K562 (cell line): ENCODE results near the gene CITED1. TPM values are rescaled to one million over a fixed set of nuclear protein-coding genes. Genes with fewer than 3 reads are reported as not detected.
A peak's percentile ranks its signal among the peaks of the same experiment; 100 is the strongest.

ENCODE experiments used
- ATAC-seq: fragments of 200-7000 bp; cut with Tn5 transposase; 3 replicates; pipeline ENCODE4 v1.9.1; 2020; ENCODE audit warnings: moderate library complexity
- BruUV-seq: library from RNA; stranded (reverse); fragments of 400-500 nt; replicated peaks from 2 replicates; lab custom pipeline; 2021; lab: Mats Ljungman, UMichigan
- CTCF ChIA-PET: fragments of 300-600 bp; formaldehyde crosslinking; extraction: SDS; loops from one replicate; lab custom pipeline; 2021; ENCODE audit warnings: low intra/inter-chr PET ratio; lab: Yijun Ruan, JAX
- POLR2A ChIA-PET: fragments of 300-600, 350-650 bp; sonication (Branson Sonifier 250); formaldehyde crosslinking; extraction: SDS; loops from one replicate; lab custom pipeline; 2021; ENCODE audit warnings: antibody characterized with exemption, inconsistent platforms; lab: Yijun Ruan, JAX
- DNase-seq, 4 experiments: peaks; one replicate each; pipeline versions ENCODE4 v3.0.0 to v3.0.0-alpha.2; 2011 to 2018; ENCODE audit warnings: low spot score in 3 of 4, mixed read lengths in 3 of 4; ENCODE audit errors: extremely low read depth in 1 of 4
- FAIRE-seq: peaks from 2 replicates; lab custom pipeline; 2011; peaks lifted over from hg19 to GRCh38; lab: Jason Lieb, UNC
- H2AFZ ChIP-seq: 2 replicates; pipeline ENCODE4 v1.6.0; 2011; ENCODE audit warnings: low read depth, low read length, control low read depth, inconsistent platforms
- H3K27ac ChIP-seq: fragments of 200-600 bp; 3 replicates; pipeline ENCODE4 v1.8.0; 2011; ENCODE audit warnings: low read depth, mild to moderate bottlenecking, control low read depth, inconsistent platforms, low read length, moderate library complexity, mixed read lengths; ENCODE audit errors: extremely low read depth
- H3K27me3 ChIP-seq, 2 experiments: fragments of 300-600 bp in 1 of 2; 2 replicates in 1 of 2; 3 replicates in 1 of 2; pipeline versions ENCODE4 v1.6.0 to v1.8.0; 2011; ENCODE audit warnings: inconsistent platforms in 2 of 2, low read length in 2 of 2, mild to moderate bottlenecking in 1 of 2, mixed read lengths in 1 of 2, moderate library complexity in 1 of 2; ENCODE audit not compliant: control insufficient read depth in 2 of 2, insufficient read depth in 2 of 2
- H3K36me3 ChIP-seq: fragments of 300-600 bp; 3 replicates; pipeline ENCODE4 v1.8.0; 2011; ENCODE audit warnings: mild to moderate bottlenecking, low read length, inconsistent platforms; ENCODE audit not compliant: control insufficient read depth, insufficient read depth
- H3K4me1 ChIP-seq, 2 experiments: fragments of 200-600 bp in 1 of 2; replicated peaks in 1 of 2; 2 replicates in 1 of 2; 3 replicates in 1 of 2; pipeline versions ENCODE4 v1.5.1 to v1.8.0; 2011; ENCODE audit warnings: inconsistent platforms in 2 of 2, low read length in 2 of 2, mild to moderate bottlenecking in 1 of 2, mixed read lengths in 1 of 2, moderate library complexity in 1 of 2; ENCODE audit not compliant: control insufficient read depth in 2 of 2, insufficient read depth in 2 of 2
- H3K4me2 ChIP-seq: 2 replicates; pipeline ENCODE4 v1.6.1; 2011; ENCODE audit warnings: low read length, control low read depth, inconsistent platforms, mixed read lengths; ENCODE audit not compliant: insufficient read depth
- H3K4me3 ChIP-seq: fragments of 200-600 bp; sonication (generic), shearing (Covaris generic); 2 replicates; pipeline ENCODE4 v1.5.1; 2016; ENCODE audit warnings: control low read depth, inconsistent platforms
- H3K79me2 ChIP-seq: fragments of 200-600 bp; 3 replicates; pipeline ENCODE4 v1.8.0; 2011; ENCODE audit warnings: low read length, inconsistent platforms; ENCODE audit not compliant: control insufficient read depth, insufficient read depth
- H3K9ac ChIP-seq, 2 experiments: 2 replicates each; pipeline versions ENCODE4 v1.6.0 to v1.6.1; 2011; ENCODE audit warnings: low read depth in 2 of 2, low read length in 2 of 2, control low read depth in 1 of 2, inconsistent platforms in 1 of 2, mild to moderate bottlenecking in 1 of 2, mixed read lengths in 1 of 2; ENCODE audit not compliant: insufficient read depth in 1 of 2
- H3K9me1 ChIP-seq: one replicate; pipeline ENCODE4 v1.6.0; 2011; ENCODE audit warnings: inconsistent platforms, mild to moderate bottlenecking, low read length, moderate library complexity; ENCODE audit not compliant: control insufficient read depth, insufficient read depth
- H3K9me3 ChIP-seq: replicated peaks from 2 replicates; pipeline ENCODE4 v1.5.1; 2011; ENCODE audit warnings: low read depth, low read length, inconsistent platforms; ENCODE audit not compliant: control insufficient read depth, insufficient read depth
- H4K20me1 ChIP-seq: replicated peaks from 2 replicates; pipeline ENCODE4 v1.6.1; 2011; ENCODE audit warnings: low read length, inconsistent platforms, mixed read lengths; ENCODE audit not compliant: control insufficient read depth, insufficient read depth
- ATF3 ChIP-seq, 2 experiments: fragments of 450-650 bp in 1 of 2; sonication (generic) in 1 of 2; formaldehyde crosslinking in 1 of 2; IDR thresholded peaks in 1 of 2; conservative IDR thresholded peaks in 1 of 2; 2 replicates each; pipeline versions ENCODE4 v1.6.1 to v1.8.1; 2016 to 2023; ENCODE audit warnings: mild to moderate bottlenecking in 2 of 2, moderate library complexity in 2 of 2, inconsistent platforms in 1 of 2, missing genetic modification reagents in 1 of 2
- CBFA2T3 ChIP-seq: fragments of 450-650 bp; IDR thresholded peaks from 2 replicates; pipeline ENCODE4 v1.6.1; 2017
- CHCHD3 ChIP-seq: fragments of 250-450 bp; sonication (Bioruptor Pico); IDR thresholded peaks from 2 replicates; pipeline ENCODE4 v2.1.2; 2022; ENCODE audit warnings: mild to moderate bottlenecking
- CREB1 ChIP-seq, 2 experiments: sonication (generic) in 1 of 2; formaldehyde crosslinking in 1 of 2; IDR thresholded peaks; 2 replicates each; pipeline versions ENCODE4 v1.6.1 to v1.8.0; 2012 to 2022; ENCODE audit warnings: inconsistent platforms in 1 of 2, mild to moderate bottlenecking in 1 of 2, missing genetic modification reagents in 1 of 2, moderate library complexity in 1 of 2
- CREM ChIP-seq: IDR thresholded peaks from 2 replicates; pipeline ENCODE4 v1.6.1; 2014; ENCODE audit warnings: antibody characterized with exemption, low read depth
- CTBP1 ChIP-seq: fragments of 450-650 bp; IDR thresholded peaks from 2 replicates; pipeline ENCODE4 v1.6.1; 2016; ENCODE audit warnings: borderline replicate concordance
- ERF ChIP-seq: fragments of 450-650 bp; formaldehyde crosslinking; IDR thresholded peaks from 2 replicates; pipeline ENCODE4 v1.4.0; 2020; ENCODE audit warnings: mild to moderate bottlenecking, mixed read lengths
- ETV1 ChIP-seq: fragments of 450-650 bp; conservative IDR thresholded peaks from 2 replicates; pipeline ENCODE4 v1.6.1; 2016; ENCODE audit warnings: missing genetic modification characterization, control low read depth, low read depth, missing compliant biosample characterization
- FOSL1 ChIP-seq: fragments of 200-800 bp; sonication (Bioruptor generic); conservative IDR thresholded peaks from 2 replicates; pipeline ENCODE4 v1.6.1; 2016; ENCODE audit warnings: missing genetic modification characterization, missing compliant biosample characterization
- HDAC1 ChIP-seq, 2 experiments: fragments of 450-650 bp; IDR thresholded peaks; 2 replicates each; pipeline ENCODE4 v1.6.1; 2016 to 2017; ENCODE audit warnings: inconsistent platforms in 1 of 2, mild to moderate bottlenecking in 1 of 2, moderate library complexity in 1 of 2
- MBD1 ChIP-seq: fragments of 250-450 bp; sonication (Bioruptor Pico); IDR thresholded peaks from 2 replicates; pipeline ENCODE4 v1.8.0; 2022; ENCODE audit warnings: inconsistent platforms
- NCOR1 ChIP-seq: fragments of 450-650 bp; IDR thresholded peaks from 2 replicates; pipeline ENCODE4 v1.6.1; 2016; ENCODE audit warnings: mild to moderate bottlenecking, moderate library complexity
- NFIC ChIP-seq: fragments of 450-650 bp; IDR thresholded peaks from 2 replicates; pipeline ENCODE4 v1.6.1; 2017; ENCODE audit warnings: mild to moderate bottlenecking, inconsistent platforms
- RCOR1 ChIP-seq, 2 experiments: IDR thresholded peaks; 2 replicates each; pipeline ENCODE4 v1.6.1; 2012; ENCODE audit warnings: low read depth in 2 of 2, low read length in 2 of 2, borderline replicate concordance in 1 of 2, improper control_type of control experiment in 1 of 2
- SMARCA4 ChIP-seq: fragments of 450-650 bp; IDR thresholded peaks from 2 replicates; pipeline ENCODE4 v1.6.1; 2016
- SMARCE1 ChIP-seq: fragments of 450-650 bp; IDR thresholded peaks from 2 replicates; pipeline ENCODE4 v1.7.1; 2016; ENCODE audit warnings: mild to moderate bottlenecking
- STAT5A ChIP-seq: IDR thresholded peaks from 2 replicates; pipeline ENCODE4 v1.6.1; 2012; ENCODE audit warnings: low read length, inconsistent platforms, borderline replicate concordance
- TAL1 ChIP-seq: fragments of 450-650 bp; IDR thresholded peaks from 2 replicates; pipeline ENCODE4 v1.6.1; 2016; ENCODE audit warnings: mild to moderate bottlenecking
- TEAD4 ChIP-seq, 2 experiments: sonication (generic) in 1 of 2; formaldehyde crosslinking in 1 of 2; IDR thresholded peaks; 2 replicates each; pipeline versions ENCODE4 v1.6.1 to v1.8.0; 2012 to 2022; ENCODE audit warnings: borderline replicate concordance in 1 of 2, inconsistent platforms in 1 of 2, low read length in 1 of 2, mild to moderate bottlenecking in 1 of 2, missing genetic modification reagents in 1 of 2
- TRIM24 ChIP-seq, 2 experiments: fragments of 450-650 bp; IDR thresholded peaks; 2 replicates each; pipeline ENCODE4 v1.6.1; 2016
- XRCC3 ChIP-seq: fragments of 450-650 bp; IDR thresholded peaks from 2 replicates; pipeline ENCODE4 v1.6.1; 2017; ENCODE audit warnings: mild to moderate bottlenecking, moderate library complexity
- ZNF444 ChIP-seq: fragments of 250-450 bp; sonication (Bioruptor Pico); IDR thresholded peaks from 2 replicates; pipeline ENCODE4 v1.4.0; 2020; ENCODE audit warnings: mild to moderate bottlenecking, moderate library complexity
- WGBS: fragments of 100-300 bp; shearing (Covaris generic); methylation state at CpG from one replicate; pipeline ENCODE4 v1.1.6; 2016; ENCODE audit warnings: low coverage, mixed read lengths; ENCODE audit not compliant: insufficient coverage; ENCODE audit errors: missing lambda C conversion rate; 5-methylcytosine and 5-hydroxymethylcytosine counted together
- in situ Hi-C: fragments of 300-500 bp; cut with MboI; formaldehyde crosslinking; loops from 4 replicates; pipeline ENCODE4 v1.15.0; 2018; ENCODE audit warnings: inconsistent platforms, mixed read lengths
- intact Hi-C: fragments of 100-400 bp; cut with micrococcal nuclease; formaldehyde crosslinking; loops from 2 replicates; pipeline ENCODE4 v1.14.2; 2022
- polyA plus RNA-seq, 8 experiments: library from polyadenylated mRNA; depleted of rRNA in 4 of 8; stranded (reverse) in 5 of 8; unstranded in 3 of 8; fragments of >200 nt; fragmentation: Nextera tagmentation in 2 of 8; fragmentation: Illumina TruSeq in 1 of 8; extraction: Ambion mirVana in 2 of 8; extraction: Trizol in 1 of 8; gene quantifications; 2 replicates each; pipeline versions ENCODE4 v1.2.1 to v1.2.3, GENCODE V29; 2011 to 2014; ENCODE audit warnings: inconsistent platforms in 1 of 8, missing spikeins in 1 of 8
- total RNA-seq, 7 experiments: library from RNA; depleted of rRNA in 6 of 7; stranded (reverse); fragments of >200 nt in 6 of 7; fragmentation: Illumina TruSeq in 2 of 7; extraction: Trizol in 2 of 7; gene quantifications; 2 replicates each; pipeline versions ENCODE4 v1.2.1 to v1.2.3, GENCODE V29; 2011 to 2021; ENCODE audit warnings: low replicate concordance in 1 of 7

The CITED1 gene
- total and polyA plus RNA-seq, 9 of the 15 experiments (the other 6 are each of a cell fraction or from before 2014, with no cell fraction given) = 0.56 to 5.8 (median 4.2) TPM

GRCh38 chrX:72280321-72280845 is 25.3 kb downstream of the CITED1 start:
- H3K36me3 ChIP-seq = peaks cover 13% of the 10 kb centered on the region
- peak overlapping the region; percentile 21; the same call in 1 of the 2 replicates for H3K4me2 ChIP-seq
- H3K79me2 ChIP-seq = peaks cover 19% of the 10 kb centered on the region
- peak; percentile 36 for ATAC-seq
- H2AFZ ChIP-seq = no peak overlapping the region
- H3K9me1 ChIP-seq = no peaks in the 10 kb centered on the region
- intact Hi-C loops = no loop called here
- DNase-seq = peak; percentile 22 to 70 (median 44)
- no peaks in the 10 kb centered on the region for H3K27me3 ChIP-seq
- H3K9ac ChIP-seq = no peak overlapping the region
- no TSS peak for BruUV-seq
- in situ Hi-C loops = no loop called here
- ChIA-PET POLR2A (no interaction called here), CTCF (no interaction called here)
- 0% methylated on average over 5 of the region's 5 CpGs for WGBS
- 0 out of 2 replicates have a peak, but pooled peaks cover 4% of the 10 kb centered on the region for H4K20me1 ChIP-seq
- H3K4me1 ChIP-seq = peaks cover 0 to 7% of the 10 kb centered on the region in 2 experiments; a peak in 4 of 5 replicates
- H3K4me3 ChIP-seq = no peak overlapping the region
- no peaks in the 10 kb centered on the region for H3K9me3 ChIP-seq
- FAIRE-seq = peak; percentile 11
- H3K27ac ChIP-seq = no peak overlapping the region
- TF ChIP-seq NCOR1 (peak; percentile 47), FOSL1 (tag) (peak; percentile 67; the same call in 1 of the 2 replicates), TRIM24 (IDR thresholded peaks at IDR 0.05) (peak in 1 of 2 experiments; percentile 32; a peak in 1 of 4 replicates), SMARCE1 (peak; percentile 76), ETV1 (tag) (0 out of 2 replicates have a peak, but pooled peaks have one; percentile 28), ERF (CRISPR knock-in tag) (no peak), CTBP1 (peak; percentile 64; the same call in 1 of the 2 replicates), NFIC (0 out of 2 replicates have a peak, but pooled peaks have one; percentile 14), STAT5A (0 out of 2 replicates have a peak, but pooled peaks have one; percentile 26), HDAC1 (IDR thresholded peaks at IDR 0.05) (peak in 1 of 2 experiments; percentile 63; a peak in 2 of 4 replicates), CHCHD3 (CRISPR knock-in tag) (no peak), TAL1 (peak; percentile 36), CBFA2T3 (peak; percentile 87), TEAD4 (IDR thresholded peaks at IDR 0.05; ENCODE audit: low read length) (0 out of 2 replicates have a peak, but pooled peaks have one; percentile 31), TEAD4 (CRISPR knock-in tag; IDR thresholded peaks at IDR 0.05; ENCODE audit: borderline replicate concordance) (no peak), XRCC3 (no peak), MBD1 (CRISPR knock-in tag) (no peak), SMARCA4 (peak; percentile 71; the same call in 1 of the 2 replicates), ATF3 (IDR thresholded peaks at IDR 0.05) (peak; percentile 74), ATF3 (CRISPR knock-in tag; conservative IDR thresholded peaks at IDR 0.05) (no peak), ZNF444 (CRISPR knock-in tag) (no peak), CREB1 (IDR thresholded peaks at IDR 0.05) (0 out of 2 replicates have a peak, but pooled peaks have one; percentile 17), CREB1 (CRISPR knock-in tag; IDR thresholded peaks at IDR 0.05) (no peak), CREM (peak; percentile 12; the same call in 1 of the 2 replicates), RCOR1 (IDR thresholded peaks at IDR 0.05; ENCODE audit: borderline replicate concordance in 1 of 2, low read depth in 2 of 2, low read length in 2 of 2) (peak in 1 of 2 experiments; percentile 50; a peak in 2 of 4 replicates)
